Measurements from ENCODE around the gene ZNF641.
"Not testable (repeated sequence)": the region's sequence is repeated elsewhere in the genome, so short reads cannot be mapped to it uniquely, and the experiment has no call there.

Gene ZNF641

DNA sequence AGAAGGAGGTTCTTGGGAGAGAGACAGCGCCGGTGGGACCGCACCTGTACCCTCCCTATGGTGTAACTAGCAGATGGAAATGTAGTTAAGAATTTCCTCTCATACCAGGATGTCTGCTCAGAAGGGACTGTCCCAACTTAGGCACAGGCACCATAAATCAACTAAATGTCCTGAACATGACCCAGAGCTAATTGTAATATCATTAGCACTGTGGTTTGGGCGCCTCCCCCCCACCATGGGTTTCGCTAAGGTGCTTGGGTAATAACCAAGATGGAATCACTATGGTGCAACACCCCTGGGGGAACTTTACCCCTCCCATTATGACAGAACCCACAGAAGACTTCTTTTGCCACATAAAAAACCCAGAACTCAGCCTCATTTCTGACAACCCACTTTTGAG, 15.9 kb downstream of the ZNF641 start:
- DNase-seq (ENCODE audit: low read depth in 2 of 2), result no peak

DNA sequence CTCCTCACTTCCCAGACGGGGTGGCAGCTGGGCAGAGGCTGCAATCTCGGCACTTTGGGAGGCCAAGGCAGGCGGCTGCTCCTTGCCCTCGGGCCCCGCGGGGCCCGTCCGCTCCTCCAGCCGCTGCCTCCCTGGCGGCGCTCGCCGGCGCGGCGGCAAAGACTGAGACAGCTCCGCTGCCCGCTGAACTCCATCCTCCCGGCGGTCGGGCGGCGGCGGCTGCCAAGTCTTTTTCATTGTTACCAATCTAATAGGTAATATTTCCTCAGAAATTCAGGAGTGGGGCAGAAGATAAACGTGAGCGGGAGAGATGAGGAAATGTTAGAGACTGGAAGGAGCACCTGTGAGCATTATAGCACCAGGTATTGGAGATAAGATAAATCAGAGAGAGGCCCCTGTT, 17.0 kb downstream of the ZNF641 start:
- not testable (repeated sequence) for DNase-seq (ENCODE audit: low read depth in 2 of 2)

DNA sequence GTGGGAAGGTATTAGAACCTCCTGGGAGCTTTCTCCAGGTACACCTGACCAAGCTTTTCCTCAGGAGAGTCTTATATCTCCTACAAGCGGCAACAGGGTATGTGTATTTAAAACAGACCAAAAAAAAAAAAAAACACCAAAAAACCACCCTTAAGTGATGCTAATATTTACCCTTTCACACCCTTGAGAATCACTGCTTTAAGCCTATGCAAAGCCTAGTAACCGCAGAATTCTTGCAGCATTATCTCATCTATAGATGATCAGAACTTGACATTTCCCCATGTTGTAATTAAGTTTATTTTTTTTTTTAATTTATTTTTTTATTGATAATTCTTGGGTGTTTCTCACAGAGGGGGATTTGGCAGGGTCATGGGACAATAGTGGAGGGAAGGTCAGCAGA, 19.3 kb downstream of the ZNF641 start:
- no peak for DNase-seq (ENCODE audit: low read depth in 2 of 2)

DNA sequence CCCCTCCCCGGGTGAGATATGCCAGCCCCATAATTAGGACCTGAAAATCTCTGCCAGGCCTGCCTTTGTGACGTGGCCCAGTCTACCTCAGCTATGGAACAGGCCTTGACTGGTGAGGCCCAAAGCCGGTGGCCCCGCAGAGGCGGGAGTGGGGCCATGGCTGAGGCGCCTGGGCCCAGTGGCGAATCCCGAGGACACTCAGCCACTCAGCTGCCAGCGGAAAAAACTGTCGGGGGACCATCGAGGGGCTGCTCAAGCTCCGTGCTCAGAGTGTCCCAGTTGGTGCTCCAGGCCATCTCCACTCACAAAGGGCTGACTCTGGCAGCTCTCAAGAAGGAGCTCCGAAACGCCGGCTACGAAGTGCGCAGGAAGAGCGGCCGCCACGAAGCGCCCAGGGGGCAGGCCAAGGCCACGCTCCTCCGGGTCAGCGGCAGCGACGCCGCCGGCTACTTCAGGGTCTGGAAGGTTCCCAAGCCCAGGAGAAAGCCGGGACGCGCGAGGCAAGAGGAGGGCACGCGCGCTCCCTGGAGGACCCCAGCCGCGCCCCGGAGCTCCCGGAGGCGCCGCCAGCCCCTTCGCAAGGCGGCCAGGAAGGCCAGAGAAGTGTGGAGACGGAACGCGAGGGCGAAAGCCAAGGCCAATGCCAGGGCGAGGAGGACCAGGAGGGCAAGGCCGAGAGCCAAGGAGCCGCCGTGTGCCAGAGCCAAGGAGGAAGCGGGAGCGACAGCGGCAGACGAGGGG, 21.4 kb downstream of the ZNF641 start:
- no peak for DNase-seq (ENCODE audit: low read depth in 2 of 2)

DNA sequence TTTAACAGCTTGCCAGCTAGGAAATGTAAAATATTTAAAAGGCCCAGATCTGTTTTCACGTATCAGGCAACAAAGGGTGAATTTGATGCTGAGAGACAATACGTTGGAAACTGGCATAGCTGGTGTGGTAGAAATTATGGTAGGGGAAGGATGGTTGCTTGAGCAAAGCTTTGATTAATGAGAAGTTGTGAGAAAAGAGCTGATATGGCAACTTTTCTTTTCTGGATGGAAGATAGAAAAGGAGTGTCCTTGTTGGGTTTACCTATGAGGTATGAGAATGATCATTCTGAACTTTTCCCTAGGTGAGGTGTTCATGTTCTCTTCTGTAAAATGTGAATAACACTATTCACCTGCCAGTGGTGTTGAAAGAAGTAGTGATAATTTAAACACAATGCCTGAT, 34.2 kb downstream of the ZNF641 start:
- DNase-seq (ENCODE audit: low read depth in 2 of 2), result no peak

DNA sequence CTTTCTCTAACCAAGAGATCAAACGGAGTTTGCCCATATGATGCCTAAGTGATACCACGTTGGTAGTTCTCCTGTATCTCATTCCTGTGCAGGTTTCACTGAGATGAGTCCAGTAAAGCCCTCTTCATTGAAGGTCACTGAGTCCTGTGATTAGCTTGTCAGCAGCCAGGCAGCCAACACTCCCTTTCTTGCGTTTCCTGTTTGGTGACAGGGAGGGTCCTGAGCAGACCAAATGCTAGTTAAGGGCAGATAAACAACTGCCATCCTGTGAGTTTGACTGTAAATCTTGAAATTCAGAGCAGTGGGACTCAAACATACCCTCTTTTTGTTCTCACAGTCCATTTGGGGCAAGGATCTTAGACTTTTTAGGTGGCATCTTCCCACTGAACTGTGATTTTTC, 39.4 kb downstream of the ZNF641 start:
- no peak for DNase-seq (ENCODE audit: low read depth in 2 of 2)

DNA sequence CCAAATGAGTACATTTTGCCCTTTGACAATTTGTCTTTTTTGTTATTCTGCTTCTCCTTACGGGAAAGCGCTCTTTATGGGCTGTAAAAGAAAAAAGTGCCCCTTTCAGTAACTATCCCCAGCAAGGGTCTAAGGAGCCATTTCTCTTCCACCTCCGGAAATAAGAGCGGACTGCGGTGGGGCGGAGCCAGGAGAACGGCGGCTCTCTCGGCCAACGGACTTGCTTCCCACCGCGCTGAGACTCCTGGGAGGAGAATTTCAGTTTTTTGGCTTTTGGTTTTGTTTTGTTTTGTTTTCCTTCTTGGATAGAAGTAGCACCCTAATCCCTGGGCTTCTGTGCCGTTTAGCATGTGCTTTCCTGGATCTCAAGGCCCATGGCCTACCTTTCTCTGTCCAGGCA, 43.5 kb downstream of the ZNF641 start:
- DNase-seq (ENCODE audit: low read depth in 2 of 2), result no peak

DNA sequence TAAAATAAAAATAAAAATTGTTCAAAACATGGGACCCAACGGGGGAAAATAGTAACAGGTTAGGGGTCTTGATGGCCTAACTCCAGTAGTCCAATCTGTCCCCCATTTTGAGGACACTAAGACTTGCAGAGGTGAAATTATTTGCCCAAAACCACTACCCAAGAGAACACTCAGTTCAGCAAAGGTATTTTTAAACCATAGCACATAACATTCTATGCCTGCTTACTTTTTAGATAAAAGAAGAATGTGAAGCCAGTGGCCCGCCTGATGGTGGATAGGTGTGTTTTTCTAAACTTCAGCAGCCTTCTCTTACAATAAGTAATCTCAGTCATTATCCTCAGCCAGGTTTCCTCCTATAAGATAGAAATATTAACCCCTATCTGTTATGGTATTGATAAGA, 45.5 kb downstream of the ZNF641 start:
- no peak for DNase-seq (ENCODE audit: low read depth in 2 of 2)

DNA sequence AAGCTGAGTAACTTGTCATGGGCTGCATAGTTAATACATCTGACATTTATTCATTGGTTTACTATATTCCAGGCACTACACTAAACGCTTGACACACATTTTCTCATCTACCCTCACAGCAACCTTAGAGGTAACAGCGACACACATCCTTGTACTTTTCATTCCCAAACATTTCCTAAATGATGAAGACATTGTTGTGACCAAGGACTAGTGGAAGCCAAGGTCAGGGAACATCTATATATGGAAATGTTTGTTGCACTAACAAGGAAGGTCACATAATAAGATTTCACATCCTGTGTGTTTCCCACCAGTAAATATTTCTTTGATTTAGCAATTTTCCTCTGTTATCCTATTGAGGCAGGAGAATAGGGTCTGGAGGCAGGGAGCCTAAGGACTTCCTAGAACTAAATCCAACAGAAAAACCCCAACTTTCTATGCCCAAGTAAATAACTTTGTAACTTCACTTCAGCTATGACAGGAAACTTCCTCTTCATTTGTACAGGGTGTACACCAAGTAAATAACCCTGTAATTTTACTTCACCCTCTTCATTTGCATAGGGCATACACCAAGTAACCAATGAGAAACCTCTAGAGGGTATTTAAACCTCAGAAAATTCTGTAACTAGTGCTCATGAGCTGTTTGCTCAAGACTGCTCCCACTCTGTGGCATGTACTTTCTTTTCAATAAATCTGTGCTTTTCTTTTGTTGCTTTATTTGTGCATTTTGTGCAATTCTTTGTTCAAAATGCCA, 48.4 kb downstream of the ZNF641 start:
- DNase-seq (ENCODE audit: low read depth in 2 of 2), result no peak

DNA sequence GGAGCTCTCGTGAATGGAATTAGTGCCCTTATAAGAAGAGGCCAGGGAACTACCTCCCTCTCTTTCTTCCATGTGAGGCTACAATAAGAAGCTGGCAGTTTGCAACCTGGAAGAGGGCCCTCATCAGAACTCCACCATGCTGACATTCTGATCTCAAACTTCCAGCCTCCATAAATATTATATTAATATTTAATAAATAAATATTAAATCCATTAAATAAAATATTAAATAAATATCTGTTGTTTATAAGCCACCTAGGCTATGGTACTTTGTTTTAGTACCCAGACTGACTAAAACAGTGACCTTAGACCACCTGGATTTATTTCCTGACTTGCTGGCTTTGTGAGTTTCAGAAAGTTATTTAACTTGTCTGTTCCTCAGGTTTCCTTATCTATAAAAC, 49.9 kb downstream of the ZNF641 start:
- DNase-seq (ENCODE audit: low read depth in 2 of 2), result no peak

DNA sequence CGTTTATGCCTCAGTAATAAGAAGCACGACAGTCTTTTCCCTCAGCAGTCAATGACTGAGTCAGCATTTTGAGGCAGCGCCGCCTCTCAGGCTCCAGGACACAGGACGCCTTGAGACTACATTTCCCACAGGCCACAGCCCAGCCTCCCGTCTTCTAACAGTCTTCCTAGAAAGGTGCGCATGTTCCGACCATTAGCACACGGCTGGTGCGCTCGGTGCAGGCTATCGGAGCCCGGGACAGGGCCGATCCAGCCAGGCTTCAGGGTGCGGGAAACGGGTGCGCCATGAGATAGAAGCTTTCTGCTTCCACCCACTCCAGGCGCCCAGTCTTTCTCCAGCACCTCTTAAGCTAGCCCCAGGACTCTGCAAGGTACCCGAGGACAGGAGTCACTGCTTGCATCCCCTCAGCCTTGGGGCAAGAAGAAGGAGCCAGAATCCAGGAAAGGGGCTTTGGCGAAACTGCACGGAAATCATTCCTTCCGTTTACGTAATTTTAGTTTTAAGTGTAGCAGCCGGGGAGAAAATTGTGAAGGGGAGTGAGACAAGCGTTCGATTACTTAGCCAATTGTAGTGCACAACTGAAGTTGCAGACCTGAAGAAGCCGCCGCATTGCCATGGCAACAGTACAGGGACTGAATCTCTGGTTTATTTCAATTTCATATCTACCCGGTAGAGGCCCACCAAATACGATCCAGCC, 54.0 kb downstream of the ZNF641 start:
- DNase-seq (ENCODE audit: low read depth in 2 of 2), result peak in 1 of 2 donors; percentile 23

DNA sequence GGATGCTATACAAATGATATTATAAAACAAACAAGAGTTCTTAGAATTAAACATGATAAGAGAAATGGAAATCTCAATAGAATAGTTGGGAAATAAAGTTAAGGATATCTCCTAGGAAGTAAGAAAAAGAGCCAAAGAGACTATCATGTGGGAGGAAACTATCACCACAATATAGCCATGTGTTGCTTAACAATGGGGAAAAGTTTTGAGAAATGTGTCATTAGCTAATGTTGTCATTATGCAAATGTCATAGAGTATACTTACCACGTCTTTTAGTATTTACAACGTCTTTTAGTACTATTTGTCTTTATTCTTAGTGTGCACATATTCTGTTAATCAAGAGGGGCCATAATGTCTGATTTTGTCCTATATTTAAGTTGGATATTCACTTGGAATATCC, 58.7 kb downstream of the ZNF641 start:
- DNase-seq (ENCODE audit: low read depth in 2 of 2), result no peak

DNA sequence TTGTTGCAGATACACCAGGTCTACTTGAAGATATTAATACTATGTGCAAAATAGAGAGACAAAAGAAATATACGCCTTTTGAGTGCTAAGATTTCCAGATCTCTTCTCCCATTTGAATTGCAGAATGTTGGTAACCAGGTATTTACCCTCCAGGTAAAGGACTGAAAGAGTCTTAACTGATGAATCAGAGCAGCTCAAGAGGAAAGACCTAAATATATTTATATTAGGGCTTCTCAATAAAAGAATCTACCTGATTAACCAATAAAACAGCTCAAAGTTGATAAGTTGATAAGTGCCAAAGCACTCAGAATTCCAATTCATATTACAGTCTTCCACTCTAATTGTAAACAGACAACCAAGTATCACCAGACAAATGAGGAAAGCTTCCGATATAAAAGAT, 59.2 kb downstream of the ZNF641 start:
- no peak for DNase-seq (ENCODE audit: low read depth in 2 of 2)

DNA sequence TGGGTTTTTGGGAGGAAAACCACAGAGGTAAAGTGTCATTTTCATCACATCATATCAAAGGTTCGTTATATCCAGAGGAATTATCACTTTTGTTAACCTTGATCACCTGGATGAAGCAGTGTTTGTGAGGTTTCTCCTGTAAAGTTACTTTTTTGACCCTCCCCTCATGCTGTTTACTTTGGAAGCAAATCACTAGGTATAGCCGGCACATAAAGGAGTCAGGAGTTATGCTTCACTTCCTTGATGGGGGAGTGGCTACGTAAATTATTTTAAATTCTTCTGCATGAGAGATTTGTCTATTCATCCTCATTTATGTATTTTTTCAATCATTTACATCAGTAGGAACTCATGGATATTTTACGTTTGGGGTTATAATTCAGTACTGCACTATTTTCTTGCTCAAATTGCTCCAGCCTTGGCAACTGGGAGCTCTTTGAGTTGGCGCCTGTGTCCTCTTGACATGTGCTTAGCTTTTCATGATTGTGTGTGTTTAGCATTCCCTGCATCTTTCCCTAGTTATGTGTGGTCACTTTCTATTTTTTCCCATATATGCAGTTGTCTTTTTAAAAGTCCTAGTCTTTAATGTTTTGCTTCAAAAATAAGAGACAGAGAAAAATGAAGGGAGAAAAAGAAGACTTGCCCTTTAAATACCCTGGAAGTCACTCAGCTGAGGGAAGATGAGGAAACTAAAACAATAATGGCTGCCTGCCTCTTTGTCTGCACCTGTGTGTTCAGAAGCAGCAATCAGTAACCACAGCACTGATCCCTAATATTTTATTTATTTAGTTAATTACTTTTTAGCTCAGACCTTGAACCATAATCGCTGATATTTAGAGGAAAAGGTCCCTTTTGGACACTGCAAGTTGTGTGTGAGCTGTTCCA, 62.1 kb downstream of the ZNF641 start:
- no peak for DNase-seq (ENCODE audit: low read depth in 2 of 2)

Data from stimulated activated CD8-positive, alpha-beta memory T cell treated with anti-CD3 and anti-CD28 coated beads, Interleukin-7, amount 100 ng/mL, for 4 hours (primary cell).